ENCODE data around the gene NDUFS3. TPM values are rescaled to one million over a fixed set of nuclear protein-coding genes. Genes with fewer than 3 reads are reported as not detected.

The NDUFS3 gene
- total RNA-seq, 2 donors from 2014 or later, result 90.3 to 167 TPM

GRCh38 chr11:47616726-47617416, 38.0 kb downstream of the NDUFS3 start:
- no peaks in the 10 kb centered on the region for H3K4me1 Mint-ChIP-seq
- H3K4me3 Mint-ChIP-seq, result no peak overlapping the region
- H3K9me3 Mint-ChIP-seq, result no peaks in the 10 kb centered on the region
- H3K27me3 Mint-ChIP-seq, result no peaks in the 10 kb centered on the region
- H3K36me3 Mint-ChIP-seq (ENCODE audit: low read depth), result peaks cover 62% of the 10 kb centered on the region
- no peak overlapping the region for H3K27ac Mint-ChIP-seq
- no peak for ATAC-seq (replicated peaks)

- Mint-ChIP-seq H3K27ac (no peak overlapping the region), H3K9me3 (no peaks in the 10 kb centered on the region), H3K36me3 (ENCODE audit: low read depth) (peaks cover 68% of the 10 kb centered on the region), H3K4me3 (no peak overlapping the region), H3K27me3 (no peaks in the 10 kb centered on the region), H3K4me1 (no peaks in the 10 kb centered on the region)
- ATAC-seq (replicated peaks), result no peak
These were observed 38.5 kb downstream of the NDUFS3 start for GRCh38 chr11:47617417-47617809.

GRCh38 chr11:47620836-47621378, 42.0 kb downstream of the NDUFS3 start:
- H3K36me3 Mint-ChIP-seq (ENCODE audit: low read depth), result peaks cover 98% of the 10 kb centered on the region
- H3K4me1 Mint-ChIP-seq, result no peaks in the 10 kb centered on the region
- peak overlapping the region; percentile 30 for H3K27ac Mint-ChIP-seq
- no peaks in the 10 kb centered on the region for H3K9me3 Mint-ChIP-seq
- no peaks in the 10 kb centered on the region for H3K27me3 Mint-ChIP-seq
- no peak for ATAC-seq (replicated peaks)
- no peak overlapping the region for H3K4me3 Mint-ChIP-seq

DNA sequence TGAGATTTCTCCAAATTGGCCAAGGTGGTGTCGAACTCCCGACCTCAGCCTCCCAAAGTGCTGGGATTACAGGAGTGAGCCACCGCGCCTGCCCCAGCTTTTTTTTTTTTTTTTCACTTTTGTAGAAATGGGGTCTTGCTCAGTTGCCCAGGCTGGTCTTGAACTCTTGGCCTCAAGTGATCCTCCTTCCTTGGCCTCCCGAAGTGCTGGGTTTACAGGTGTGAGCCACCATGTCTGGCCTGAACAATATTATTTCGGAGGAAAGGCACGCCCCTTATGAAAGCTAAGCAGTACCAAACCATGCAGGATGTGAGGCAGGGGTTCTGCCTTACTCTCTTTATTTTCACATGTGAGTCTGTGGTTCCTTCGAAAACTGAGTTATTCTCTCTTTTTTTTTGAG, 47.4 kb downstream of the NDUFS3 start:
- H3K4me3 Mint-ChIP-seq, result no peak overlapping the region
- no peaks in the 10 kb centered on the region for H3K9me3 Mint-ChIP-seq
- H3K4me1 Mint-ChIP-seq, result no peaks in the 10 kb centered on the region
- ATAC-seq (replicated peaks), result no peak
- H3K36me3 Mint-ChIP-seq (ENCODE audit: low read depth), result peaks cover 98% of the 10 kb centered on the region
- H3K27me3 Mint-ChIP-seq, result no peaks in the 10 kb centered on the region
- no peak overlapping the region for H3K27ac Mint-ChIP-seq

GRCh38 chr11:47628026-47628425, 49.2 kb downstream of the NDUFS3 start:
- Mint-ChIP-seq H3K27ac (no peak overlapping the region), H3K27me3 (no peaks in the 10 kb centered on the region), H3K4me3 (no peak overlapping the region), H3K9me3 (no peaks in the 10 kb centered on the region), H3K4me1 (no peaks in the 10 kb centered on the region), H3K36me3 (ENCODE audit: low read depth) (peaks cover 98% of the 10 kb centered on the region)
- ATAC-seq (replicated peaks), result no peak

GRCh38 chr11:47631473-47631872, 52.6 kb downstream of the NDUFS3 start:
- ATAC-seq (replicated peaks), result no peak
- Mint-ChIP-seq H3K4me3 (no peak overlapping the region), H3K36me3 (ENCODE audit: low read depth) (peaks cover 99% of the 10 kb centered on the region), H3K27me3 (no peaks in the 10 kb centered on the region), H3K4me1 (no peaks in the 10 kb centered on the region), H3K9me3 (no peaks in the 10 kb centered on the region), H3K27ac (no peak overlapping the region)

Other genes with a start within 250 kb of the NDUFS3 start
- not detected for gene MYBPC3, start 226.4 kb upstream of the NDUFS3 start, total RNA-seq
- under 1 TPM in 1 of 2 donors, not detected in 1; 0.21 TPM for gene SPI1, start 200.5 kb upstream of the NDUFS3 start, total RNA-seq
- gene SLC39A13, start 170.5 kb upstream of the NDUFS3 start, total RNA-seq, result 10 to 100 TPM; 16.1 to 17.5 TPM
- gene PSMC3, start 152.6 kb upstream of the NDUFS3 start, total RNA-seq, result 100 to 1,000 TPM; 109 to 174 TPM
- gene RAPSN, start 129.9 kb upstream of the NDUFS3 start, total RNA-seq, result 1 to 10 TPM; 1.1 to 1.7 TPM
- gene CELF1, start 25.9 kb upstream of the NDUFS3 start, total RNA-seq, result 100 to 1,000 TPM; 118 to 143 TPM
- gene PTPMT1, start 13.5 kb upstream of the NDUFS3 start, total RNA-seq, result 10 to 100 TPM; 17.8 to 39.1 TPM
- 10 to 100 TPM; 26.9 to 27.3 TPM for gene KBTBD4, start 104 bp upstream of the NDUFS3 start, total RNA-seq
- gene FAM180B, start 7.6 kb downstream of the NDUFS3 start, total RNA-seq, result not detected
- gene C1QTNF4, start 15.3 kb downstream of the NDUFS3 start, total RNA-seq, result 1 to 10 TPM in 1 of 2 donors, under 1 TPM in 1; 0.28 to 1.4 TPM
- gene MTCH2, start 63.5 kb downstream of the NDUFS3 start, total RNA-seq, result 100 to 1,000 TPM in 1 of 2 donors, 10 to 100 TPM in 1; 91.2 to 173 TPM
- 1 to 10 TPM; 3.7 to 8.6 TPM for gene AGBL2, start 136.3 kb downstream of the NDUFS3 start, total RNA-seq
- 100 to 1,000 TPM; 114 to 142 TPM for gene FNBP4, start 188.3 kb downstream of the NDUFS3 start, total RNA-seq